ENCODE results near the gene ABI1.

The ABI1 gene

DNA sequence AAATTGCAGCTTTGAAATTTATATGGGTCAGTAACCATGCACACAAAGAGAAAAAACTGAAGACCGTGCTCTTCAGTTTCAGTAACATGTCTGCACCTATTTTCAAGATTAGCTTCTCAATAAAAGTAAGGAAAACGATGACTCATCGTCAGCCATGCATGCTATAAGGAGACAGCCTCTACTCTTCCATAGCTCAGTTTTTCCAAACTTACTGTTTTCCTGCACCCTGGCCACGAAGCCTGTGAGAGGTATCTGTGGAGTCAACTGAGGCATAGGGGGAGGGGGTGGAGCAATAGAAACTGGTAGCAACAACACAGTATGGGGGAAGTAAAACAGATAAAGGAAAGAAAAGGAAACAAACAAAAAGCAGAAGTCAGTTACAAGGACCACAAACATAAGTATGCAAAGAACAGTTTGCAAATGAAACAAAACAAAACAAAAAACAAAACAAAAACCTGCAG, 105.3 kb downstream of the ABI1 start:
- peak; percentile 7 for DNase-seq

DNA sequence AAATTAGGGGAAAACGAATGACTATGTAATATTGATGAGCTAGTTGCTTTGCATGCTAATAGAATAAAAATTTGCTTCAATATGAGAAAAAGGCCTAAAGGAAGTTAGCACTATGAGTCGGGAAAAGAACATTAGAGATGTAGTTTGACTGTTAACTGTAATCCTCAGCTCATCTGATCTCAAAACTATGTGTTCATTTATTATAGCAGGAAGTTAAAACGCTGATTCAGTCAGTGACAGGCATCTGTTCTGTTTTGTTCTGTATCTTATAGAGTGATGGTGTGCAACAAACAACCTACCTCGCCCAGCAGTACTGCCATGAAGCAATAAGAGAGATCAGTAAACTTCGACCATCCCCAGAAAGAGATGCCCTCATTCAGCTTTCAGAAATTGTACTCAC, 114.7 kb downstream of the ABI1 start:
- DNase-seq: no peak

DNA sequence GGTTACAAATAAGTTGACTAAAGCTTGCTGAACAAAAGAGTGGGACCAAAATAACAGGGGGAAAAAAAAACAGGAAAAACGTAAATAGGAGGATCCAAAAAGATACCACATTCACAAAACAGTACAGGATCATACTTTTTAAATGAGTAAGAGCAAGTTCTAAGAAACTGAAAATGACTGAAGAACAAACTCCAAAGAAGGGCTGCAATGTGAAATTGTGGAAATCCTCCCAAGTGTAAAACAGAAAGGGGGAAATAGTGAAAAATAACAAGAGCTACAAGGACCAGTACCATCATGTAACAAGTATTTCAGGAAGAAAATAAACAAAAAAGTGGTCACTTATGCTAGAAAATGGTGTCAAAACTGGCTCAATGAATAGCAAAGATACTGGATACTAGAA, 116.9 kb downstream of the ABI1 start:
- DNase-seq: no peak

DNA sequence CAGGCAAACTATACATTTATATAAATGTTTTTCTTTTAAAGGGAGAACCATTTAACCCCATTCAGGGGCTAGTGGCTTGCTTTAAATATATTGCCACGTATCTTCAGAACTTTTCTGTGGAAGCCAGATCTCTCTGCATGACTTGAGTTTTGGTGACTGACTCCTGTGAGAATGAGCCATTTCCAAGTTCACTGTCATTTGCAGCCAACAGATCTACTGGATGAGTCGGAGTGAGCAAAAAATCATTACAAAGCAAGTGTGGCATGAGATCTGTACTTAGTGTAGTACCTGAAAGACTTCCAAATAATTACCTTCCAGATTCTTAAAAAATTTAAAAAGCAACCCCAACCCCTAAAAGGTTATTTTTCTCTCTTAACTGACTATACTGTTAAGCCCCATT, 117.7 kb downstream of the ABI1 start:
- no peak for DNase-seq

- DNase-seq: no peak
These were observed 119.4 kb downstream of the ABI1 start for GRCh38 chr10:26741368-26741767.

GRCh38 chr10:26739071-26739631, 121.6 kb downstream of the ABI1 start:
- DNase-seq: no peak

DNA sequence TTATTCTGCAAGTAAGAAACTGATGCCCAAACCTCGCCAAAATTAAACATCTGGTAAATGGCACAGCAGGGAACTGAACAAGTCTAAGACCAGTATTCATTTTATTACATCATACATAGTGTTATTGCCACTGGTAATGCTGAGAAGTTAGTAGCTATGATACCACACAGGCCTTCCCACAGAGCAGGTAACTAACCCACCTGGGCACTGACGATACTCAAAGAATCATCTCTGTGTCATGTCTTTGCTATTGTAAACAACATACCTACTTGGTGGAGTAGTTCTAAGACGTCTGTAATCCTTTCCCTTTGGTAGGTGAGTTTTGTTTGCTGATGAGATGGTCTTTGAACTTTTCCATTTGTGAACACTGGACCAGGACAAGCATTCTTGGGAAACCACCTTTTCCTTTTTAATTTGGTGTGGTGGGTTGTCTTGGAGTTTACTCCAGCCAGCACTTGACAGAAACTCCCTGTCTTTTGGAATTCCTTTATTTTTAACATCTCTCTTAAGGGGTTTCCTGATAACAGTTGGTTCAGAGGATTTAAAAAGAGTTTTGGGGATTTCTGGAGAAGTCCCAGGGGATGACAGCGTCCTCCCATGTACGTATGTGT, 122.4 kb downstream of the ABI1 start:
- no peak for DNase-seq

GRCh38 chr10:26737730-26738129, 123.0 kb downstream of the ABI1 start:
- DNase-seq: no peak

DNA sequence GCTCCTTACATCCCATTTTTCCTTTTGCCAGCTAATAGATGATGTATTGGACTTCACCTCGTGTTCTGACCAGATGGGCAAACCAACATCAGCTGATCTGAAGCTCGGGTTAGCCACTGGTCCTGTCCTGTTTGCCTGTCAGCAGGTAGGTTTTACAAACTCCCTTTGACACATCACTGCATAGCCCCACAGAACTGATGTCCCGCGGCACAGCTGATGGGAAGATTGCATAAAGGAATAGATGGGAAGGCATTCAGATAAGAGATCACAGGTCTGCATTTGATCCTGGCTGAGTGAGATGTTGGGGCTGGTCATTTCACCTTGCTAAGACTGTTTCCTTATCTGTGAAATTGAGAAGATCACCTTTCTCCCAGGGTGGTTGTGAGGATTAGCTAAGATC, 125.3 kb downstream of the ABI1 start:
- DNase-seq: no peak

DNA sequence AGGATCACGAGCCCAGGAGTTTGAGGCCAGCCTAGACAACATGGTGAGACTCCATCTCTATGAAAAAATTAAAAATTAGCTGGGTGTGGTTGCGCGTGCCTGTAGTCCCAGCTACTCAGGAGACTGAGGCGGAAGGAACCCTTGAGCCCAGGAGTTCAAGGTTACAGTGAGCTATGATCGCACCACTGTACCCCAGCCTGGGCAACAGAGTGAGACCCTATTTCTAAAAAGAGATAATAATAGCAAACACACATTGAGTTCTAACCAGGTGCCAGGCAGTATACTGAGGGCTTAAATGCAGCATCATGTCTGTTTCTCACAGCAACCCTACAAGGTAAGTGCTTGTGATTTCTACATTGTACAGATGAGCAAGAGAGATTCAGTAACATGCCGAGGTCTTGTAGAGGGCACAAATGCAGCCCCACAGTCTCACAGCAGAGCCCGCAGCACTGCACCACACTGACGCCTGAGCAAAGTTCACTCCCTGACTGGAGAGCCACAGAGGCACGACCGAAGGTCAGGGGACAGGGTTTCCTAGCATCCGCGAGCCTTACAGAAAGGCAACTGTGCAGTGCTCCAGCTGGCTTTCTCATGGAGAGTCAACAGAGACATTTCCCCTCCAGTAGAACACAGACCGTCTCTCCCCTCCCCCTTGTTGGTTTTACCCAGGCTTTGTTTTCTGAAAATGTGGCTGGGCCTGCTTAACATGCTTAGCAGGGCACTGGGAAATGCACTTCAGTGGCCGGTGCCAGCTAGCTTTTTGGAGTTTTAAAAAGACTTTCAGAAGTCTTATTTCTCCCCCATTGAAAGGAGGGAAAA, 126.8 kb downstream of the ABI1 start:
- DNase-seq: no peak

GRCh38 chr10:26730552-26730951, 130.2 kb downstream of the ABI1 start:
- DNase-seq: no peak

- DNase-seq: no peak
These were observed 131.4 kb downstream of the ABI1 start for GRCh38 chr10:26729395-26729794.

DNA sequence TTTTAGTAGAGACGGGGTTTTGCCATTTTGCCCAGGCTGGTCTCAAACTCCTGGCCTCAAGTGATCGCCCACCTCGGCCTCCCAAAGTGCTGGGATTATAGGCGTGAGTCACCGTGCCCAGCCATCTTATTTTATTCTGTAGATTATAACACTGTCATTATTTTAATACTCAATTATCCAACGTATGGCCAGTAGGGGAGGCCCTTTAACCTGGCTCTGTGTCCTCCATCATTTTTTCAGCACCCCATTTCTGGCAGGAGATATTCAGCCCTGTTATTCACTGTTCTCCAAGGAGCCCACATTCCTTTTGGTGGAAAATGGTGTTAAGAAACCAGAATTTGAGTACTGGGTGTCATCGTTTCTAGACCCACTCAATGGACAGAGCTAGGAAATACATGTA, 131.8 kb downstream of the ABI1 start:
- DNase-seq: no peak

DNA sequence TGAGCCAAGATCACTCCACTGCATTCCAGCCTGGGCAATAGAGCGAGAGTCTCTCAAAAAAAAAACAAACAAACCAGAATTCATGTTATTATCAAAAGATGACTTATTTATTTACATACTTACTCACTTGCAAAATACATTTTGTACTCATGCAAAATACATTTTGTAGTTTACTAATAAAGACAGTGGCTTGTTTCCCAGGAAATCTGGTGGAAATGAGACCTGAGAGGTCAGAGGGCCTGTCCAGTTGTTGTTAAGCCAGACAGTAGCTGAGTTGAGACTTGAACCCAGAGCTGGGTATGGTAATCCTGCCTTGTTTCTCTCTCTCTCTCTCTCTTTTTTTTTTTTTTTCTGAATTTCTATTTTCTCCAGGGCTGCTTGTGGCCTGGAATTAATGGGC, 133.8 kb downstream of the ABI1 start:
- DNase-seq: no peak

DNA sequence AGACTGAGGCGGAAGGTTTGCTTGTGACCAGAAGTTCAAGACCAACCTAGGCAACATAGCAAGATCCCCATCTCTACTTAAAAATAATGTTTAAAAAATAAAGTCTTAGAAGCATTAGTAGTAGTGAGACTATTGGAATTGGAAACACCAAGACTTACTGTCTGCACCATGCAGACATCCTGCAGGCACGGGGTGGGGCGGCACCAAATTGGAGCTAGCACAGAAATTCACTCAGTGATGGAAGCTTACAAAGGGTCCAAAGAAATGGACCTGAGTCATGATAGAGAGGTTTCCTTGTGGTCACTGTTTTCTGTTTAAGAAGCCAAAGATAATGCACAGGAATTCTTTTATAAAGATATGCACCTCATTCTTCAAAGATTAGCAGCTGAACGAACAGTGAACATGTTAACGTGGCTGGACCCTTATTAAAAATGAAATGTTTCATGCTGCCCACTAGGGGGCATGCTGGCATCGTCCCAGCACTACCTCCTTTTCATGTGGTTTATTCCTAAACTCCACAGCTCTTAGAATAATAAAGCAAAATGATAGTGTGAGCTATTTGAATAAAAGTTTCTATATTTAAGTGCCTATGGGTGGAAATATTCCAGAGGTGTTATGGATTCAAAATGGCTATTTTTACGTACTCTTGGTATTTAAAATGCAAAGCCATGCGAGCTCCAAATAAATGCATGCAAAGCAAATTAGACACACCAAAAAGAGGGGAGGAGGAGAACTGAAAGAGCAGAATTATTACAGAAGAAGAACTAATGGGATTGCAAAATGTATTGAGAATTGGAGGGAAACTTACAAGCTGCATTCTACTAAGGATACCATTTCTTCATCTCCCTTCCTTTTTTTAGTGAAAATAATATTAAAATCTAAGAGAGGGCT, 134.7 kb downstream of the ABI1 start:
- peak; percentile 4 for DNase-seq

GRCh38 chr10:26723016-26723415, 137.7 kb downstream of the ABI1 start:
- DNase-seq: no peak

DNA sequence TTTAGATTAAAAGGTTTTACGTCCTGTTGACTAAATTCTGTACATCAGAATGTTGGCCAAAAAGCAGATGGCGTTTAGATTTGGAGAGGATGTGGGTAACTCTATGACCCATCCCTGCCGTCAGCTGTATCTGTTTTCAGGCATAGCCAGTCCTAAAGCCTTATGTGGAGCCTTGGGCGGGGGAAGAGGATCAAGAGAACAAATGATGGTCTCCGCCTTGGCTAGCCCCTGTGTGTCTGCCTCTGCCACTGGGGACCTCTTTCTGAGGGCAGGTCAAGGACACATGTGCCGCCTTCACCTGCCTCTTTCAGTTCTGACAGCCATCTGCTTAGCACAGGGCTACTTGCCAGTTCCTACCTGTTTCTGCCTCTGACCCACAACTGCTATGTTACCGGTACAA, 139.2 kb downstream of the ABI1 start:
- no peak for DNase-seq

- DNase-seq: no peak
These were observed 143.3 kb downstream of the ABI1 start for GRCh38 chr10:26717476-26717875.

GRCh38 chr10:26715137-26715487, 145.6 kb downstream of the ABI1 start:
- no peak for DNase-seq

DNA sequence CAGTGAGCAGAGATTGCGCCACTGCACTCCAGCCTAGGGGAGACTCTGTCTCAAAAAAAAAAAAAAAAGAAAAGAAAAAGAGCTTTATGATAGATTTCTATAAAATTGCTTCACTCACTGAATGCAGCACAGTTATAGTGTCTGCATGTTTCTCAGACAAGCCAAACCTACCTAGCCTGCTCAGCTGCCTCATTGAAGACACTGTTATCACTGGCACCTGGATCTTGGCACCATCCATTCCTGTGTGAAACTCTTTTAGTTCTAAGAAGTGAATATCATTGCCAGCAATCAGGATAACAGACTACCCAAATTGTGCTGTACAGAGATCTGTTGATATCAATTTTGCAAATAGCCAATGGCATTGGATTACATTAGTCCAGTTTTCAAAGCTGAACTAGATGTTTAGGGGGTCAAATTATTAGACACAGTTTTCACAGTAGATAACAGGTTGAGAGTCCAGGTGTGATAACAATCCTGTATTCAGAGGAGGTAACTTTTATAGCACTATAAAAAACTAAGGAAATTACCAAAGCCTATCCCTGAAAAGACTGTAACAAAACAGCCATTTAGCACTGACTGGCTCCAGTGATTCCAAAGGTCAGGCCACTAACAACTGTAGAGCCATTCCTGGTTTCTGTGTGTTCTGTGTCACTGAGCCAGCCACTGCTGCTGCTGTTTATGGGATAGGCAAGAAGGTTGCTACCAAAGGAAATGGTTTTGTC, 146.2 kb downstream of the ABI1 start:
- no peak for DNase-seq

GRCh38 chr10:26711324-26711723, 149.4 kb downstream of the ABI1 start:
- no peak for DNase-seq

- DNase-seq: no peak
These were observed 153.8 kb downstream of the ABI1 start for GRCh38 chr10:26706936-26707335.

DNA sequence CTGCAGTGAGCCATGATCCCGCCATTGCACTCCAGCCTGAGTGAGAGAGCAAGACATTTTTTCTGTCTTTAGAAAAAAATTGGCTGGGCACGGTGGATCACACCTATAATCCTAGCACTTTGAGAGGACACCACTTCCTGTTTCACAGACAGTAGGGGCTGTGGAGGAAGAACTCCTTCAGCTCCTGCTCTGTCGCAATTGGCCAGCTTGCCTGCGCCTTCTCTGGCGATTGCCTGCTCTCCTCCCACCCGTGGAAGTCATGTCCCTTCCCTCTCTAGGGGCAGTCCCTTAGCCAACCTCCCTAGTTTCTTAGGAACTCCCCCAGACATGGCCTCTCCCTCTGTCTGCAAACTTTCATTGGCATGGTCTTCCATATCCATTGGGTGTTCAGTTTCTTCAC, 154.6 kb downstream of the ABI1 start:
- DNase-seq: no peak
